GM10266 (cell line): ENCODE data around the gene UBXN7.
A peak's percentile ranks its signal among the peaks of the same experiment; 100 is the strongest.
"Not testable (repeated sequence)": the region's sequence is repeated elsewhere in the genome, so short reads cannot be mapped to it uniquely, and the experiment has no call there.

Experiments
- DNase-seq: peaks from one replicate; pipeline ENCODE4 v3.0.0; 2012; ENCODE audit errors: extremely low spot score
- TF ChIP-seq, protein P1 (sequence below): IDR thresholded peaks from 2 replicates; pipeline ENCODE4 v1.5.1; 2012; ENCODE audit warnings: mild to moderate bottlenecking, low read depth; ENCODE audit not compliant: control insufficient read depth, insufficient read depth; ENCODE audit errors: missing control alignments

The UBXN7 gene

DNA sequence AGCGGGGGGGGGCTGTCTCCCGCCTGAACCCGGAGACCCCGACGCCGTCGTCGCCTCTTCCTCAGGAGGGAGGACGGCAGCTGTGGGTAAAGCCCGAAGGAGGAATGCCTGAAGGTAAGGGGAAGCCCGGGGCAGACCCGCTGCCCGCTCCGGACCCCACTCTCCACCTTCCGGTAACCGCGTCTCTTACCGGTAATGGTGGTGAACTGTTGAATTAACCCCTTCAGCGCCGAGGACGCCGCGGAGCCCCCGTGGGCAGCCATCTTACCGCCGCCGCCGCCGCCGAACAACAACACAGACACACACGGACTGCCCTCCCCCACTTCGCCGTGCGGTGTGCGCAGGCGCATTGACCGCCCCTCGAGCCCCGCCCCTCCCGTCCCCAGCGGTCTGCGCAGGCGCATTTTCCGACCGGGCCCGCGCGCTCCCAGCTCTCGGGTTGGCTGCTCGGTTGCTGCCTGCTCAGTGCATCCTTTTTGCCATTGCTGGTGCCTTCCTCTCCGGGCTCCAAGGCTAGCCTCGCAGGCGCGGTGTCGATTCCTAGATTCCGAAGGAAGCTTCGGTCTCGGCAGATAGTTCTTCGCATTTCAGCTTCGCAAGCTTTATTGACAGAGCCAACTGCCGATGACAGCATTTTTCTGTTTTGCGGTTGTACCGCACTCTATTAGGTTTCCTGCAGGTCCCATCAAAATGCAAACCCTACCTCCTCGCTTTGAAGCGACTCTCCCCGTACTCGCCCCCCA is at the start of gene UBXN7:
Gene UBXN7 (minus strand): TSS at position 291 of the 743 bp plus-strand sequence. CDS start 28 bp downstream, at position 263.
- TF ChIP-seq, protein P1, sequence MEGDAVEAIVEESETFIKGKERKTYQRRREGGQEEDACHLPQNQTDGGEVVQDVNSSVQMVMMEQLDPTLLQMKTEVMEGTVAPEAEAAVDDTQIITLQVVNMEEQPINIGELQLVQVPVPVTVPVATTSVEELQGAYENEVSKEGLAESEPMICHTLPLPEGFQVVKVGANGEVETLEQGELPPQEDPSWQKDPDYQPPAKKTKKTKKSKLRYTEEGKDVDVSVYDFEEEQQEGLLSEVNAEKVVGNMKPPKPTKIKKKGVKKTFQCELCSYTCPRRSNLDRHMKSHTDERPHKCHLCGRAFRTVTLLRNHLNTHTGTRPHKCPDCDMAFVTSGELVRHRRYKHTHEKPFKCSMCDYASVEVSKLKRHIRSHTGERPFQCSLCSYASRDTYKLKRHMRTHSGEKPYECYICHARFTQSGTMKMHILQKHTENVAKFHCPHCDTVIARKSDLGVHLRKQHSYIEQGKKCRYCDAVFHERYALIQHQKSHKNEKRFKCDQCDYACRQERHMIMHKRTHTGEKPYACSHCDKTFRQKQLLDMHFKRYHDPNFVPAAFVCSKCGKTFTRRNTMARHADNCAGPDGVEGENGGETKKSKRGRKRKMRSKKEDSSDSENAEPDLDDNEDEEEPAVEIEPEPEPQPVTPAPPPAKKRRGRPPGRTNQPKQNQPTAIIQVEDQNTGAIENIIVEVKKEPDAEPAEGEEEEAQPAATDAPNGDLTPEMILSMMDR: no peak

GRCh38 chr3:196477678-196478077 is 45.5 kb upstream of the UBXN7 start:
- DNase-seq: no peak
- TF ChIP-seq, protein P1: no peak

More for the DNA sequence above, at the start of gene UBXN7:
- peak; percentile 99 for DNase-seq

GRCh38 chr3:196472286-196472685 is 40.1 kb upstream of the UBXN7 start:
- TF ChIP-seq, protein P1: no peak
- no peak for DNase-seq

GRCh38 chr3:196471551-196471950 is 39.3 kb upstream of the UBXN7 start:
- TF ChIP-seq, protein P1: no peak
- DNase-seq: no peak

- not testable (repeated sequence) for DNase-seq
Observed at GRCh38 chr3:196470182-196470581, 38.0 kb upstream of the UBXN7 start.

DNA sequence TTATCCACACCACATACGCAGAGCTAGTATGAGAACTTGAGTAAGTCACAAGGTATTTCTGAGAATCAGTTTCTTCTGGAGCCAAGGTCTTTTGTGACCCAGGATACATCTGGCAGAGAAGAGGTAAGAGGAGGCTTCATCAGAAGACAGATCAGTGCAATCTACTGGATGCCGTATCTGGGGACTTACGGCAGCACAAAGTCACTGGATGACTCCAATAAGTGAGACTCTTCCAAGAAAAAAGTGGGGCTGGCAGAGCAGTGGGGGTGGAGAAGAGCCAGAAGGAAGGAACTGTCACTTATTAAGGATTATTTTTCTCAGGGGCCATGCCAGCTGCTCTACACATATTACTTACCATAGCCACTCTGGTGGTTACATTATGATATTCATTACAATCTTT is 31.6 kb upstream of the UBXN7 start:
- DNase-seq: no peak
- TF ChIP-seq, protein P1: no peak

DNA sequence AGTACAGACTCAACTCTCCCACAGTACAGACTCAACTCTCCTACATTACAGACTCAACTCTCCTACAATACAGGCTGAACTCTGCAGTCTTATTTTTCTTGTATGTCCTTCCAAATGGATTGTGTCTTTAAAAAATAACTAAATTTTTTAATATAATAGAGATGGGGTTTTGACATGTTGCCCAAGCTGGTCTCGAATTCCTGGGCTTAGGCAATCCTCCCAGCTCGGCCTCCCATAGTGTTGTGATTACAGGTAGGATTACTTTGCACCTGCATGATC is 31.2 kb upstream of the UBXN7 start:
- TF ChIP-seq, protein P1: no peak
- DNase-seq: no peak

DNA sequence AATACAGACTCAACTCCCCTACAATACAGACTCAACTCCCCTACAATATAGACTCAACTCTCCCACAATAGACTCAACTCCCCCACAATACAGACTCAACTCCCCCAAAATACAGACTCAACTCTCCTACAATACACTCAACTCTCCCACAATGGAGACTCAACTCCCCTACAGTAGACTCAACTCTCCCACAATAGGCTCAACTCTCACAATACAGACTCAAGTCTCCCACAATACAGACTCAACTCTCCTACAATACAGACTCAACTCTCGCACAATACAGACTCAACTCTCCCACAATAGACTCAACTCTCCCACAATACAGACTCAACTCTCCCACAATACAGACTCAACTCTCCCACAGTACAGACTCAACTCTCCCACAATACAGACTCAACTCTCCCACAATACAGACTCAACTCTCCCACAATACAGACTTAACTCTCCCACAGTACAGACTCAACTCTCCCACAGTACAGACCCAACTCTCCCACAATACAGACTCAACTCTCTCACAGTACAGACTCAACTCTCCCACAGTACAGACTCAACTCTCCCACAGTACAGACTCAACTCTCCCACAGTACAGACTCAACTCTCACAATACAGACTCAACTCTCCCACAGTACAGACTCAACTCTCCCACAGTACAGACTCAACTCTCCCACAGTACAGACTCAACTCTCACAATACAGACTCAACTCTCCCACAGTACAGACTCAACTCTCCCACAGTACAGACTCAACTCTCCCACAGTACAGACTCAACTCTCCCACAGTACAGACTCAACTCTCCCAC is 30.7 kb upstream of the UBXN7 start:
- DNase-seq: not testable (repeated sequence)
